Liver (tissue), 9 donors: ENCODE measurements around the gene RNF145. TPM values are rescaled to one million over a fixed set of nuclear protein-coding genes. Genes with fewer than 3 reads are reported as not detected.

ENCODE experiments used
- DNase-seq: peaks from one replicate; pipeline ENCODE4 v3.0.0-alpha.2; 2017; ENCODE audit warnings: low spot score
- H3K27ac ChIP-seq, 2 donors: one replicate each; pipeline ENCODE4 v1.7.0; 2013; ENCODE audit warnings: inconsistent platforms in 2 of 2, low read length in 2 of 2, control low read depth in 1 of 2, low read depth in 1 of 2, mild to moderate bottlenecking in 1 of 2
- H3K27me3 ChIP-seq, 4 donors: one replicate each; pipeline versions ENCODE4 v1.6.1 to v1.7.0; 2013; ENCODE audit warnings: low read length in 3 of 4, inconsistent platforms in 1 of 4, mild to moderate bottlenecking in 1 of 4, moderate library complexity in 1 of 4; ENCODE audit not compliant: control insufficient read depth in 4 of 4, insufficient read depth in 4 of 4
- H3K36me3 ChIP-seq, 4 donors: one replicate each; pipeline versions ENCODE4 v1.6.1 to v1.7.0; 2013; ENCODE audit warnings: low read length in 3 of 4, mild to moderate bottlenecking in 3 of 4, low read depth in 1 of 4, moderate library complexity in 1 of 4; ENCODE audit not compliant: control insufficient read depth in 4 of 4, insufficient read depth in 3 of 4
- H3K4me1 ChIP-seq, 4 donors: one replicate each; pipeline versions ENCODE4 v1.6.1 to v1.7.0; 2013; ENCODE audit warnings: low read length in 3 of 4, mild to moderate bottlenecking in 3 of 4, moderate library complexity in 1 of 4; ENCODE audit not compliant: control insufficient read depth in 4 of 4, insufficient read depth in 4 of 4
- H3K4me3 ChIP-seq, 3 donors: one replicate each; pipeline versions ENCODE4 v1.6.1 to v1.7.0; 2013; ENCODE audit warnings: low read length in 3 of 3, control low read depth in 1 of 3, low read depth in 1 of 3, mild to moderate bottlenecking in 1 of 3
- H3K9ac ChIP-seq, 2 donors: one replicate each; pipeline ENCODE4 v1.7.0; 2013; ENCODE audit warnings: low read length in 2 of 2, mild to moderate bottlenecking in 2 of 2, moderate library complexity in 2 of 2, control low read depth in 1 of 2, low read depth in 1 of 2
- H3K9me3 ChIP-seq, 4 donors: one replicate each; pipeline versions ENCODE4 v1.6.1 to v1.7.0; 2013; ENCODE audit warnings: low read length in 3 of 4; ENCODE audit not compliant: control insufficient read depth in 4 of 4
- FOXA2 ChIP-seq: IDR thresholded peaks from 2 replicates; pipeline ENCODE4 v1.6.1; 2016; ENCODE audit warnings: antibody characterized with exemption
- GABPA ChIP-seq, 2 donors: IDR thresholded peaks in 1 of 2; conservative IDR thresholded peaks in 1 of 2; 2 replicates each; pipeline ENCODE4 v1.6.1; 2016; ENCODE audit warnings: antibody characterized with exemption in 2 of 2, mild to moderate bottlenecking in 1 of 2, moderate library complexity in 1 of 2
- HNF4A ChIP-seq, 2 donors: conservative IDR thresholded peaks; 2 replicates each; pipeline ENCODE4 v1.6.1; 2016; ENCODE audit warnings: antibody characterized with exemption in 2 of 2, mild to moderate bottlenecking in 2 of 2
- HNF4G ChIP-seq: IDR thresholded peaks from 2 replicates; pipeline ENCODE4 v1.6.1; 2016; ENCODE audit warnings: antibody characterized with exemption
- JUND ChIP-seq, 2 donors: IDR thresholded peaks; 2 replicates each; pipeline ENCODE4 v1.6.1; 2016; ENCODE audit warnings: antibody characterized with exemption in 2 of 2
- RAD21 ChIP-seq, 2 donors: IDR thresholded peaks; 2 replicates each; pipeline ENCODE4 v1.6.1; 2016; ENCODE audit warnings: antibody characterized with exemption in 2 of 2, mild to moderate bottlenecking in 2 of 2
- RXRA ChIP-seq, 2 donors: IDR thresholded peaks; 2 replicates each; pipeline ENCODE4 v1.6.1; 2017 to 2018; ENCODE audit warnings: antibody characterized with exemption in 2 of 2, mild to moderate bottlenecking in 1 of 2
- WGBS: extraction: QIAGEN DNeasy Blood & Tissue Kit; methylation state at CpG from one replicate; pipeline ENCODE4 v1.1.7; 2013; 5-methylcytosine and 5-hydroxymethylcytosine counted together
- polyA plus RNA-seq, 2 donors: library from polyadenylated mRNA; stranded (reverse) in 1 of 2; unstranded in 1 of 2; fragments of 200-250 nt in 1 of 2; fragments of >200 nt in 1 of 2; fragmentation: Nextera tagmentation in 1 of 2; extraction: Ambion mirVana in 1 of 2; gene quantifications; one replicate each; pipeline versions ENCODE4 v1.2.1 to v1.2.3, GENCODE V29; 2013 to 2015
- total RNA-seq, 2 donors: library from RNA; depleted of rRNA; stranded (reverse); fragments of >200 nt; gene quantifications; one replicate each; pipeline ENCODE4 v1.2.3, GENCODE V29; 2014
- TF ChIP-seq, protein P1 (sequence below): IDR thresholded peaks from 2 replicates; pipeline ENCODE4 v1.6.1; 2016; ENCODE audit warnings: antibody characterized with exemption
- TF ChIP-seq, protein P2 (sequence below): fragments of 150-350 bp; IDR thresholded peaks from 2 replicates; pipeline ENCODE4 v1.5.1; 2017; ENCODE audit warnings: improper control_type of control experiment, low read depth, low read length; ENCODE audit not compliant: missing input control
- TF ChIP-seq, protein P3 (sequence below): IDR thresholded peaks from 2 replicates; pipeline ENCODE4 v1.6.1; 2016; ENCODE audit warnings: antibody characterized with exemption
- donor health status: healthy.
- donor health status: healthy.
- donor health status: healthy.
- donor health status: healthy.
- donor health status: healthy.

RNF145 gene
- total and polyA plus RNA-seq, 4 donors, result 2.9 to 34.6 (median 11.7) TPM

DNA sequence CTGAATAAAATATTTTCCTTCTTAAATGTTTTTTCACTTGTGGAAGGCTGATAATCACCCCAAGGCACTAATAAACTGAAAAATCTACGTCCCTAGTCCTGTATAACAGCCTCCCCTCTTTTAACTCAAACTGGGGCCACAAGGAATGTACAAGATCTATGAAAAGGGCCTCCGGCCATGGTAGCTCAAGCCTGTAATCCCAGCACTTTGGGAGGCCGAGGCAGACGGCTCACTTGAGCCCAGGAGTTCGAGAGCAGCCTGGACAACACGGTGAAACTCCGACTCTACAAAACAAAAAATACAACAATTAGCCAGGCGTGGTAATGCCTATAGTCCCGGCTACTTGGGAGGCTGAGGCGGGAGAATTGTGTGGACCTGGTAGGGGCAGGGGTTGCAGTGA is 23.6 kb downstream of the RNF145 start (continued):
- no peak for TF ChIP-seq JUND (IDR thresholded peaks at IDR 0.05)
- TF ChIP-seq HNF4A (conservative IDR thresholded peaks at IDR 0.05), result no peak
- TF ChIP-seq, protein P1, sequence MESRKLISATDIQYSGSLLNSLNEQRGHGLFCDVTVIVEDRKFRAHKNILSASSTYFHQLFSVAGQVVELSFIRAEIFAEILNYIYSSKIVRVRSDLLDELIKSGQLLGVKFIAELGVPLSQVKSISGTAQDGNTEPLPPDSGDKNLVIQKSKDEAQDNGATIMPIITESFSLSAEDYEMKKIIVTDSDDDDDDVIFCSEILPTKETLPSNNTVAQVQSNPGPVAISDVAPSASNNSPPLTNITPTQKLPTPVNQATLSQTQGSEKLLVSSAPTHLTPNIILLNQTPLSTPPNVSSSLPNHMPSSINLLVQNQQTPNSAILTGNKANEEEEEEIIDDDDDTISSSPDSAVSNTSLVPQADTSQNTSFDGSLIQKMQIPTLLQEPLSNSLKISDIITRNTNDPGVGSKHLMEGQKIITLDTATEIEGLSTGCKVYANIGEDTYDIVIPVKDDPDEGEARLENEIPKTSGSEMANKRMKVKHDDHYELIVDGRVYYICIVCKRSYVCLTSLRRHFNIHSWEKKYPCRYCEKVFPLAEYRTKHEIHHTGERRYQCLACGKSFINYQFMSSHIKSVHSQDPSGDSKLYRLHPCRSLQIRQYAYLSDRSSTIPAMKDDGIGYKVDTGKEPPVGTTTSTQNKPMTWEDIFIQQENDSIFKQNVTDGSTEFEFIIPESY, result no peak
- TF ChIP-seq RAD21 (IDR thresholded peaks at IDR 0.05), result no peak

DNA sequence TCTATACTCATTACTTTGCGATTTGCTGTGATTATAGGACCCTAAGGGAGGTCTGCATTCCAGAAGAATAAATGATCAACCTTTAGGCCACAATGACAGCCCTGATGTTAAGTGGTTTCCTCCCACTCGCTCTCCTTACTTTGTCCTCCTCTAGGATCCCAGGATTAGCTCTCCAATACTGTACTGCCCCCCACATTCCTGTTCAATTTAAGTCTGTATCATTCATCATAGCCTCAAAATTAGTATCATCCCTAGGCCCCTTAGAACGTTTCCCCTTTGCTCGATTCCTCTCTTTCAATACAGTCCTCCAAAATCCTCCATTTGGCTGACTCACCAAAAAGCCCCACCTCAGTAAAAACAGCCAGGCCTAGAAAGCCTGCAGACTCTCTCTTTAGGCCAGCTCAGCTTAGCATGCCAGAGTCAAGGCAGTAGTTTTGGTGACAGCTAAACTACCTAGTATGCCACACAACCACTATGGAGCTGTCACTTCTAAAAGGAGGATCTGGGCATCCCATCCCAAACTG is 24.4 kb downstream of the RNF145 start:
- H3K36me3 ChIP-seq, result peaks cover 0 to 3% (median 0%) of the 10 kb centered on the region in 4 donors
- H3K4me3 ChIP-seq, result no peak overlapping the region
- H3K27me3 ChIP-seq, result no peaks in the 10 kb centered on the region
- WGBS, result 83% methylated on average over 4 of the region's 4 CpGs
- no peaks in the 10 kb centered on the region for H3K9me3 ChIP-seq
- no peak overlapping the region for H3K27ac ChIP-seq
- no peak for TF ChIP-seq FOXA2
- TF ChIP-seq, protein P2, sequence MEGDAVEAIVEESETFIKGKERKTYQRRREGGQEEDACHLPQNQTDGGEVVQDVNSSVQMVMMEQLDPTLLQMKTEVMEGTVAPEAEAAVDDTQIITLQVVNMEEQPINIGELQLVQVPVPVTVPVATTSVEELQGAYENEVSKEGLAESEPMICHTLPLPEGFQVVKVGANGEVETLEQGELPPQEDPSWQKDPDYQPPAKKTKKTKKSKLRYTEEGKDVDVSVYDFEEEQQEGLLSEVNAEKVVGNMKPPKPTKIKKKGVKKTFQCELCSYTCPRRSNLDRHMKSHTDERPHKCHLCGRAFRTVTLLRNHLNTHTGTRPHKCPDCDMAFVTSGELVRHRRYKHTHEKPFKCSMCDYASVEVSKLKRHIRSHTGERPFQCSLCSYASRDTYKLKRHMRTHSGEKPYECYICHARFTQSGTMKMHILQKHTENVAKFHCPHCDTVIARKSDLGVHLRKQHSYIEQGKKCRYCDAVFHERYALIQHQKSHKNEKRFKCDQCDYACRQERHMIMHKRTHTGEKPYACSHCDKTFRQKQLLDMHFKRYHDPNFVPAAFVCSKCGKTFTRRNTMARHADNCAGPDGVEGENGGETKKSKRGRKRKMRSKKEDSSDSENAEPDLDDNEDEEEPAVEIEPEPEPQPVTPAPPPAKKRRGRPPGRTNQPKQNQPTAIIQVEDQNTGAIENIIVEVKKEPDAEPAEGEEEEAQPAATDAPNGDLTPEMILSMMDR, result no peak
- no peak for TF ChIP-seq HNF4G
- TF ChIP-seq RAD21 (IDR thresholded peaks at IDR 0.05), result no peak
- TF ChIP-seq GABPA (IDR thresholded peaks at IDR 0.05 in 1 of 2, conservative IDR thresholded peaks at IDR 0.05 in 1 of 2), result no peak
- TF ChIP-seq, protein P1, result no peak
- no peak for TF ChIP-seq RXRA (IDR thresholded peaks at IDR 0.05)
- TF ChIP-seq, protein P3, sequence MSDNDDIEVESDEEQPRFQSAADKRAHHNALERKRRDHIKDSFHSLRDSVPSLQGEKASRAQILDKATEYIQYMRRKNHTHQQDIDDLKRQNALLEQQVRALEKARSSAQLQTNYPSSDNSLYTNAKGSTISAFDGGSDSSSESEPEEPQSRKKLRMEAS, result no peak
- TF ChIP-seq JUND (IDR thresholded peaks at IDR 0.05), result no peak
- DNase-seq, result no peak
- peaks cover 0 to 4% (median 0%) of the 10 kb centered on the region in 4 donors for H3K4me1 ChIP-seq
- no peak overlapping the region for H3K9ac ChIP-seq

DNA sequence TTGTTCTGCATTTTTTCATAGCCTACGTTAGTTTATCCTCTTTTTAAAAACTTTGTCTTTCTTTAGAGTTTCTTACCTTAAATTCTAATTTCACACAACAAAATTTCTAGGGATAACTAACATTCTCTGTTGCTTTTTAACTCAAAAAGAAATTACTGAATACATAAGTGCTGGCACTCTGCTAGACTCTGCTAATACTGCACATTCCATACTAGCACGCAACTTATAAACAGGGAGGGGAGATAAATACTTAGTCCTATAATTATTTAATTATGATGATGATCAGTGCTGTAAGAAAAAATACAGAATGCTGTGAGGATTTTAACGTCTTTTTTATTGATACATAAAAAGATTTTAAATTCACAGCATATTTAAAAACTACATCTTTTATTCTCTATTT is 25.1 kb downstream of the RNF145 start:
- H3K4me1 ChIP-seq, result peaks cover 0 to 4% (median 0%) of the 10 kb centered on the region in 4 donors
- H3K27ac ChIP-seq, result no peak overlapping the region
- 84% methylated on average over 3 of the region's 3 CpGs for WGBS

More for the DNA sequence above, 25.1 kb downstream of the RNF145 start:
- Histone ChIP-seq H3K4me3 (no peak overlapping the region), H3K36me3 (peaks cover 0 to 3% (median 0%) of the 10 kb centered on the region in 4 donors), H3K27me3 (no peaks in the 10 kb centered on the region), H3K9me3 (no peaks in the 10 kb centered on the region), H3K9ac (no peak overlapping the region)
- DNase-seq, result no peak
- no peak for TF ChIP-seq FOXA2
- TF ChIP-seq GABPA (IDR thresholded peaks at IDR 0.05 in 1 of 2, conservative IDR thresholded peaks at IDR 0.05 in 1 of 2), result no peak
- TF ChIP-seq, protein P1, result no peak
- TF ChIP-seq, protein P3, result no peak
- TF ChIP-seq, protein P2, result no peak
